HG03432 (cell line): ENCODE results near the gene CHRNA1.

Source experiments
- ATAC-seq: cut with Tn5 transposase; IDR thresholded peaks from one replicate; pipeline ENCODE4 v1.9.1; 2021; ENCODE audit warnings: mild to moderate bottlenecking, moderate library complexity; ENCODE audit not compliant: unreplicated experiment

The CHRNA1 gene

GRCh38 chr2:174761837-174762236, 2.4 kb downstream of the CHRNA1 start:
- ATAC-seq = no peak

DNA sequence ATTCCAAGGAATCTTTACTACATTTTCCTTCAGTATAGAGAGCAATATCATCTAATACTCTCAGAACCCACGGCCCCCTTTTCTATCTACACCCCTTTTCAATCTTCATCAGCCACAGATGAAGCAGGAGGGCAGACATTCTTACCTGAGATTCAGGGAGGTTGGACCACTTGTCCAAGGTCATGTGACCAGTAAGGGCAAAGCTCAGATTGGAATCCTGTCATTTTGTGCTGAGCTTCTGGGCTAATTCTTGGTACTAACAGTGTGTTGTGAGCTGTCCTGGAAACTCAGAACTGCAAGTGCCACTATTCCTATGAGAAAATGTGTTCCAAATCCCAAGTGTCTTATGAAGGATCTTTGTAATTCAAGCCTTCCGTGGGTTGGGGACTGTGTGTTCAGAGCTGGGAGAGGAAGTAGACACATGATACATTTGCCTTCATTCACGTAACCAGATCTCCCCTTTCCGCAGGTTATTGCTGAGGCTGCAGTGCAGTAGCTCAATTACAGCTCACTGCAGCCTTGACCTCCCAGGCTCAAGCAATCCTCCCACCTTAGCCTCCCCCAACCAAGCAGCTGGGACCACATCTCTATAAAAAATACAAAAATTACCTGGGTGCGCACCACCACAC, 3.3 kb downstream of the CHRNA1 start:
- ATAC-seq = no peak

- no peak for ATAC-seq
Observed at GRCh38 chr2:174759381-174760065, 4.7 kb downstream of the CHRNA1 start.

DNA sequence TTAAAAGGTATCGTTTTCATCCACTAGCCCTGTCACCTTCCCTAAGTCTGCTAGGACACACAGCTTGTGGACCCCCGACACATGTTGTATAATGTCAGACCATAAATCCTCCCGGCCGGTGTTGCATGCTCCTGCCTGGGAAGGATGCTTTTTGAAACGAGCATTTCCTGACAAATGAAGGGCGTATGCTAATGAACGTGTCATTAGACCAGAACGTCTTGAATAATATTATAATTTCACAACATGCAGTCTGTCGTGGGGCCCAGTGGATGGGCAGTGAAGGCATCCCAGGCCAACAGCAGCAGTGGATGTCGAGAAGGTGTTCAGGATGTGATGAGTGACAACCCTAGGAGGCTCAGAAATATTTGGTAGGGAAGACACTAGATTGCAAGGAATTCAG, 7.5 kb downstream of the CHRNA1 start:
- ATAC-seq = no peak

DNA sequence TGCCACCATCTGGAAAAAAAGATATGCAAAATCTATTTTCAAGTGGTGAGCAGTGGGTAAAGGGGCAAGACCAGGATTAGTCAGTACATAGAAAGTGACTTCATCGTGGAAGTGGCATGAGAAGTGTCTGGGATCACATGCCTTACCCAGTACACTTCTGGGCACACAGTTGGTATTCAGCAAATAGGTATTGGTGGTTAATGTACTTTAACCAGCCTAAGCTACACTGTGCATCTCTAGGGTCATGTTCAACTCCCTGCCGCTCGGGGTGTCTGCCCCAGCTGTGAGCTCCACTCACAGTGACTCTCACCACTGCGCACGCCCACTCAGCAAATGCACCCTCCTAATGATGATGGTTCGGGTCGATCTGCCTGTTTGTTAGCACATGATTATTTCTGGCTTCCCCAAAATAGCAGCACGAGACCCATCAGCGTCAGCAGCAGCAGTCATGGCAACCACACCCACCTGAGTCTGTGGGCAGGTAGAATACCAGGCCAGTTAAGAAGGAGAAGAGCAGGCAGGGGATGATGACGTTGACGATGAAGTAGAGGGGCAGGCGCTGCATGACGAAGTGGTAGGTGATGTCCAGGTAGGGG, 11.1 kb downstream of the CHRNA1 start:
- ATAC-seq = peak; percentile 8

- peak; percentile 90 for ATAC-seq
Observed at GRCh38 chr2:174752403-174753037, 11.8 kb downstream of the CHRNA1 start.

- ATAC-seq = peak; percentile 61
Observed at GRCh38 chr2:174750923-174751441, 13.3 kb downstream of the CHRNA1 start.

DNA sequence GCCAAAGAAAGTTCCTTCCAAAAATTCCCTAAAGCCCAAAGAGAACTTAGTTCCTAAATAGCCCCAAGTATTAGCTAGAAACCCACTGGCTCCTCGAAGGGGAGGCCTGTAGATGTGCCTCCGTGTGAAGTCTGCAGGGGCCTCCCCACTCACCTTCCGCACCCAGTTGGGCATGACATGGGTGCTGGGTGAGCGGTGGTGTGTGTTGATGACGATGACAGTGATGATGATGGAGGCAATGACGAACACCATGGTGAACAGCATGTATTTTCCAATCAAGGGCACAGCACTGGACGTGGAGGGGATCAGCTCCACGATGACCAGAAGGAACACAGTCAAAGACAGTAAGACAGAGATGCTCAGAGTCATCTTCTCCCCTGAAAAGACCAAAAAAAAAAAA, 14.5 kb downstream of the CHRNA1 start:
- no peak for ATAC-seq

DNA sequence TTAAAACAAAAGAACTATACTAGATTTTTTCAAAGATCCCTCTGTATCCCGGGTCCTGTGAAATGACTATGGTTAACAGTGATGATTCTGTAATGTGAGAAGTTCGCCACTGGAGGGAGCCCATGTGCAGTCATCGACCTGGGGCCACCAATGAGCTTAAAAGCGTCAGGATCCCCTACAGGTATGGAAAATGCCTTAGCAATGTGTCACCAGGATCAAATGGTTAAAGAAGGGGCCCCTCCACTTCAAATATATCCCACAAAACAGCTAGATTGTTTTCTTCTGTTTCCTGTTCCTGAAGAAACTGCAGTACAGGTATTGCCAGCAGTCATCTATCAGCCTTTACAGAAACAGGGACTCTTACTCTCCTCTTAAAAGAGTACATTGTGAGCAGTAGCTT, 15.3 kb downstream of the CHRNA1 start:
- ATAC-seq = no peak

DNA sequence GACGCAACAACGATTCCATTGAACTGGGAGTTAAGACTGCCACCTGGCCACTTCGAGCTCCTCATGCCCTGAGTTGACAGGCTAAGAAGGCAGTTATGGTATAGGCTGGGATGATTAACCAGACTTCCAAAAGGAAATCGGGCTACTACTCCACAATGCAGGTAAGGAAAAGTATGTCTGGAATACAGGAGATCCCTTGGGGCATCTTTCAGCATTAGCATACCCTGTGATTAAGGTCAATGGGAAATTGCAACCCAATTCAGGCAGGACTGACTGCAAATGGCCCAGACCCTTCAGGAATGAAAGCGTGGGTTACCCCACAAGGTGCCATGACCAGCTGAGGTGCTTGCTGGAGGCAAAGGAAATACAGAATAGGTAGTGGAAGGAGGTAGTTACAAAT, 19.1 kb downstream of the CHRNA1 start:
- no peak for ATAC-seq

- no peak for ATAC-seq
Observed at GRCh38 chr2:174744111-174744510, 20.2 kb downstream of the CHRNA1 start.

GRCh38 chr2:174740721-174741120, 23.6 kb downstream of the CHRNA1 start:
- no peak for ATAC-seq

DNA sequence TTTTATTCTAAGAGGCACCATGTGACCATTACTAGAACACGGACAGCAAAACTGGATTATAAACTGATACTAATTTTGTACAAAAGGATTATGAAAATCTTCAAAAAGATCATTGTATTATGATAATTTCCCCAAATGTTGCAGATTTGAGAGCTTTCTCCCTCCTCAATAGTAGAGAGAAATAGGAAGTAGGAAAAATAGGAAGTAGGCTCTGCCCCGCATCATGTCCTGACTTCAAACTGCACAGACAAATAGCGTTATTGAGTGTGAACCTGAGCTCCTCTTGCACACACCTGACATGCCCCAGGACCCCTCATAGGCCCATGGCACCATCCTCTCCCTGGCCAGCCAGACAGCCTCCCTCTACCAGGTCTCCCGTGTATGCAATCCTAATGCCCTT, 25.4 kb downstream of the CHRNA1 start:
- ATAC-seq = no peak

DNA sequence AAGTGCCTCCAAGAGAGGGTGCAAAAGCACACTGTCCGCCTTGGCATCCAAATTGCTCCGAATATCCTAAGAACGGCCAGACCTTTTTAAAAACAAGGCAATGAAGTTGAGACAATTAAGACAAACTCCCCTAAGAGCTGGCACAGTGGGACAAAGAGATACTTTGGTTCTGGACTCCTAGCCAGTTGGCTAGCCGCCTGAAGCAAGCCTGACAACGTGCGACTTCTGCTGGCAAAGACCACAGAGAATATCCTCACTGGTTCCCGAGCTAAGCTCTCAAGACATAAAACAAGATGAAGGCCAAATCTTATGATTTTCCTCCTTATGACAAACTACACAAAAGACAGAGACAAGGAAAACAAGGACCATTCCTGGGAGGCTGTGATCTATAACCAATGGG, 32.7 kb downstream of the CHRNA1 start:
- ATAC-seq = no peak

- no peak for ATAC-seq
Observed at GRCh38 chr2:174730698-174731018, 33.6 kb downstream of the CHRNA1 start.

- no peak for ATAC-seq
Observed at GRCh38 chr2:174729797-174730697, 34.2 kb downstream of the CHRNA1 start.

DNA sequence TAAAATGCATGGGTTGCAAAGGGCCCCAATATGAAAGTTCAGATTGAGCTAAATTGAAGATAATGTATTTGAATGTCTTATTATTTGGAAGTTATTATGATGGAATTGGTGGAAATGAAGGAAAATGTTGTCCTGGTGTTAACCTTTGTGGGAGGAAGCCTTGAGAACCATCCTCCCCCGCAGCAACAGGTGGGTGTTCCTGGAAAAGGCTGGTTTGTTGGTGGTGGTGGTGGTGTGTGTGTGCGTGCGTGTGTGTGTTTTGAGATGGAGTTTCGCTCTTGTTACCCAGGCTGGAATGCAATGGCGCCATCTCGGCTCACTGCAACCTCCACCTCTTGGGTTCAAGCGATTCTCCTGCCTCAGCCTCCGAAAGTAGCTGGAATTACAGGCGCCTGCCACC, 36.2 kb downstream of the CHRNA1 start:
- ATAC-seq = no peak

DNA sequence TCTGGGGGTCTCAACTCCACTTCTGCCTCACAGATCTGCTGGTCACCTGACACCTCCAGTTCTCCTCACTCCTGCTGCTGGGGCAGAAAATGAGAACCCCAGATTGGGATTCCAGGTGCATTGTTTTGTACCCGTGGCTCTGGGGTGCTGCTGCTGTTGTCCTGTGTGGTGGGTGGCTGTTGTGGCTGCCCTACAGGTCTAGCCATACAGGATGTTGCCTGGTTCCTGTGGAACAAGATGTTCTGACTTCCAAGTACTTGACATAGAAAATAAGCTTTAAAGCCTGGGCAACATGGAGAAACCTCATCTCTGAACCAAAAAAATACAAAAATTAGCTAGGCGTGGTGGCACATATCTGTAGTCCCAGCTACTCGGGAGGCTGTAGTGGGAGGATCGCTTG, 38.1 kb downstream of the CHRNA1 start:
- ATAC-seq = no peak

GRCh38 chr2:174722942-174723592, 41.2 kb downstream of the CHRNA1 start:
- ATAC-seq = no peak

- no peak for ATAC-seq
Observed at GRCh38 chr2:174719016-174719415, 45.3 kb downstream of the CHRNA1 start.
